Ecto neural progenitor cell (in vitro differentiated cells): Measurements from ENCODE around the gene SMURF1.

Experiments
- DNase-seq: peaks from one replicate; pipeline ENCODE4 v3.0.0-alpha.2; 2018; ENCODE audit warnings: low spot score

Gene SMURF1

DNA sequence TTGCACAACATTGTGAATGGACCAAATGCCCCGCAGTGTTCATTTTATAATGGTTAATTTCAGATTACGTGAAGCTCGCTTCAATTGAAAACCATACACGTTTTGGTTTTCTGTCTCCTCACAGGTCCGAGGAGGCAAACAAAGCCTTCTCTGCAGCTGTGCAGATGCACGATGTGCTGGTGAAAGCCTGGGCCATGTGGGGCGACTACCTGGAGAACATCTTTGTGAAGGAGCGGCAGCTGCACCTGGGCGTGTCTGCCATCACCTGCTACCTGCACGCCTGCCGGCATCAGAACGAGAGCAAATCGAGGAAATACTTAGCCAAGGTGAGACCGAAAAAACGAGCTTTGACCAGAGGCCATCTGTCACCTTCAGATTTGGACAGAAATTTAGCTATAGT, 155.3 kb downstream of the SMURF1 start:
- no peak for DNase-seq

DNA sequence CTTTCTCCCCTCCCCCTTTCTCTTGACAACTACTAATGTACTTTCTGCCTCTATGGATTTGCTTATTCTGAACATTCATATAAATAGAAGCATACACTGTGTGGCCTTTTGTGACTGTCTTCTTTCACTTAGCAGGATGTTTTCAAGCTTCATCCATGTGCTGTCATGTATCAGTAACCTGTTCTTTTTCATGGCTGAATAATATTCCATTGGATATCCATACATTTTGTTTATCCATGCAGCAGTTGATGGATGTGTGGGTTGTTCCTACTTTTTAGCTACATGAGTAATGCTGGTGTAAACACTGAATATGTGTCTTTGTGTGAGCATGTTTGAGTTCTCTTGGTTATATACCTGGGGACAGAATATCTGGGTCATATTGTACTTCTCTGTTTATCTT, 158.0 kb downstream of the SMURF1 start:
- DNase-seq = no peak

DNA sequence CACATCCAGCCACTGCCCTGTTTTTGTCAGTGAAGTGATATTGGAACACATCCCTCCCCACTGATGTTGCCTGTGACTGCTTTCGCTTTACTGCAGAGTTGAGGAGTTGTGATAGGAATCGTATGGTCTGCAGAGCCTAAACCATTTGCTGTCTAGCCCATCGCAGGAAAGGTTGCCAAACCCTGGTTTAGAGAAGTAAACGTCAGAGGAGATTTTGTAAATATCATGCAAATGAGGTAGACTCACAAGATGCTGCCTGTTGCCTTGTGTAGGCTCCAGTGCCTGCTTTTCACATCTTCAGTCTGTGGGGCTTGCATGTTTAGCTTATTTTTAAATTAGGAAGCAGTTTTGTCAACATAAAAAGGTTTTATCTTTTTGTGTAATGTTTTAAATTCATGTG, 158.5 kb downstream of the SMURF1 start:
- no peak for DNase-seq

DNA sequence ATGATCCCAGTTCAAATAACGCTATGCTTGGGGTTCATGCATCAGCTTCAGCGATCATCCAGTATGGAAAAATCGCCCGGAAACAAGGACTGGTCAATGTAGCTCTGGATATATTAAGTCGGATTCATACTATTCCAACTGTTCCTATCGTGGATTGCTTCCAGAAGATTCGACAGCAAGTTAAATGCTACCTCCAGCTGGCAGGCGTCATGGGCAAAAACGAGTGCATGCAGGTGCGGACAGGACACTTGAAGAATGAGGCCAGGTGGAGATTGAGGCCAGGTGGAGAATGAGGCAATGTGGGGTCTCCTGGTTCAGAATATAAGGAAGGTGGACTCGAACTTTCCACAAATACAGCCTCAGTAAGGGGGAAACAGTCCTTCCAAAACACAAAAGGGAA, 159.8 kb downstream of the SMURF1 start:
- DNase-seq = no peak

DNA sequence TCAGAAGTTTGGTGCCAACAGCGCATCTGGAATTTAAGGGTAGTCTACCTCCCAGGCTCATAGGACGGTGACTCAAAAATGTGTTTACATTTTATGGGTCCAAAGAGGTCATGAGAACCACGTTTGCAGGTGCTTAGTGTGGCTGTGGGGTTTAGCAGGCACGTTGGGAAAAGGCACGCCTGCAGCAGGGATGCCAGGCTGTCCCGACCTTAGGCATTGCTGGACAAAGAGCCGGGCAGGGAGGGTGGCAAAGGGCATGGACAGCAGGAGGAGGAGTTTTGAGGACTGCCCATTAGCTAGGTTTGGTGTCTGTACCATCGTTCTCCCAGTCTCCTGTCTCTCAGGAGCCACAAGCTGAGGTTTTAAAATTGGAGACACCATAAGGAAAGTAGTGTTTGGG, 161.2 kb downstream of the SMURF1 start:
- DNase-seq = no peak

DNA sequence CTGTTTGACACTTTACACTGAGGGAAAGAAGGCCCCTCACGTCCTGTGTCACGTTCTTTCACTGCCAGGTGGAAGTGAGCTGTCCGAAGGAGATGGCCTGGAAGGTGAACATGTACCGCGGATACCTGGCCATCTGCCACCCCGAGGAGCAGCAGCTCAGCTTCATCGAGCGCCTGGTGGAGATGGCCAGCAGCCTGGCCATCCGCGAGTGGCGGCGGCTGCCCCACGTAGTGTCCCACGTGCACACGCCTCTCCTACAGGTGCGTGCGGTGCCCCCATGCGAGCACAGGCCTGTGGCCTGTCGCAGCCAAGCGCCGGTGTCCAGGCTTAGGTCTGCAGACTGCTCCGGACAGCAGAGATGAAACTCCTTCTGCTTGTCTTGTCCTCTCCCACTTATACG, 162.2 kb downstream of the SMURF1 start:
- no peak for DNase-seq

DNA sequence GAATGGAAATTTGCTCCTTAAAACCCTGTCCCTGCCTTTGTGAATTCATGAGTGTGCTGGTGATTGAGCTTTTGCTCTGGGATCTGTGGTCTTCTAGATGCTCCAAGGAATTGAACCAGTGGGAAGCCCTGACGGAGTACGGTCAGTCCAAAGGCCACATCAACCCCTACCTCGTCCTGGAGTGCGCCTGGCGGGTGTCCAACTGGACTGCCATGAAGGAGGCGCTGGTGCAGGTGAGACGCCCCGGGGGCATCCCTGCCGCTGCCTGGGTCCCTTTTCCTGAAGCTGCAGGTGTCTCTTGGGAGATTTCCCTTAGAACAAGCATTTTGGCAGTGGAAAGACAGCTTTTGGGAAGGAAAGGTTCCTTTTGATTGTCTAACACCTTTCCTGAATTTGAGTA, 165.2 kb downstream of the SMURF1 start:
- DNase-seq = no peak
